IgD-negative memory B cell (primary cell): ENCODE data around the gene MARK3. TPM values are rescaled to one million over a fixed set of nuclear protein-coding genes. Genes with fewer than 3 reads are reported as not detected.
"Not testable (repeated sequence)": the region's sequence is repeated elsewhere in the genome, so short reads cannot be mapped to it uniquely, and the experiment has no call there.

Experiments used
- H3K27ac Mint-ChIP-seq, 3 donors: one replicate each; pipeline ENCODE4 v1.8.0; 2020 to 2022; ENCODE audit warnings: mild to moderate bottlenecking in 3 of 3, mixed read lengths in 3 of 3, moderate library complexity in 1 of 3
- H3K27me3 Mint-ChIP-seq: one replicate; pipeline ENCODE4 v1.8.0; 2021; ENCODE audit warnings: mixed read lengths
- H3K36me3 Mint-ChIP-seq: one replicate; pipeline ENCODE4 v1.8.0; 2020; ENCODE audit warnings: mild to moderate bottlenecking, mixed read lengths
- H3K4me1 Mint-ChIP-seq, 3 donors: one replicate each; pipeline ENCODE4 v1.8.0; 2020 to 2022; ENCODE audit warnings: mixed read lengths in 3 of 3, mild to moderate bottlenecking in 1 of 3
- H3K4me3 Mint-ChIP-seq, 4 donors: one replicate each; pipeline ENCODE4 v1.8.0; 2020 to 2022; ENCODE audit warnings: mild to moderate bottlenecking in 4 of 4, mixed read lengths in 4 of 4, moderate library complexity in 3 of 4
- H3K9me3 Mint-ChIP-seq, 3 donors: one replicate each; pipeline ENCODE4 v1.8.0; 2020 to 2021; ENCODE audit warnings: mixed read lengths in 3 of 3, mild to moderate bottlenecking in 1 of 3
- polyA plus RNA-seq: library from polyadenylated mRNA; unstranded; fragments of 300-500 nt; fragmentation: Illumina TruSeq; gene quantifications from one replicate; pipeline ENCODE4 v1.2.3, GENCODE V29; 2021

Gene MARK3
- polyA plus RNA-seq, 1 donor from 2014 or later = 40.3 TPM

GRCh38 chr14:103520269-103520656 is 135.0 kb downstream of the MARK3 start:
- Mint-ChIP-seq H3K36me3 (no peaks in the 10 kb centered on the region), H3K27me3 (peaks cover 13% of the 10 kb centered on the region), H3K4me1 (peaks cover 1 to 9% (median 1%) of the 10 kb centered on the region in 3 donors), H3K27ac (peak overlapping the region in 1 of 3 donors; percentile 39), H3K4me3 (peak overlapping the region; percentile 62 to 85 (median 80)), H3K9me3 (no peaks in the 10 kb centered on the region)

- Mint-ChIP-seq H3K4me1 (peaks cover 1 to 9% (median 1%) of the 10 kb centered on the region in 3 donors), H3K27me3 (peaks cover 13% of the 10 kb centered on the region), H3K36me3 (no peaks in the 10 kb centered on the region), H3K27ac (peak overlapping the region in 1 of 3 donors; percentile 39), H3K4me3 (peak overlapping the region in 3 of 4 donors; percentile 62 to 85 (median 81)), H3K9me3 (no peaks in the 10 kb centered on the region)
Measured at GRCh38 chr14:103520657-103521437, 135.6 kb downstream of the MARK3 start.

GRCh38 chr14:103521438-103521950 is 136.3 kb downstream of the MARK3 start:
- no peaks in the 10 kb centered on the region for H3K9me3 Mint-ChIP-seq
- no peaks in the 10 kb centered on the region for H3K36me3 Mint-ChIP-seq
- H3K27me3 Mint-ChIP-seq = peaks cover 13% of the 10 kb centered on the region
- peak overlapping the region in 3 of 4 donors; percentile 41 to 77 (median 70) for H3K4me3 Mint-ChIP-seq
- H3K27ac Mint-ChIP-seq = no peak overlapping the region
- H3K4me1 Mint-ChIP-seq = peaks cover 1 to 9% (median 1%) of the 10 kb centered on the region in 3 donors

- no peak overlapping the region for H3K27ac Mint-ChIP-seq
- H3K4me3 Mint-ChIP-seq = peak overlapping the region in 3 of 4 donors; percentile 65 to 73 (median 70)
- H3K27me3 Mint-ChIP-seq = peaks cover 13% of the 10 kb centered on the region
- no peaks in the 10 kb centered on the region for H3K36me3 Mint-ChIP-seq
- H3K9me3 Mint-ChIP-seq = no peaks in the 10 kb centered on the region
- H3K4me1 Mint-ChIP-seq = peaks cover 3 to 11% (median 3%) of the 10 kb centered on the region in 3 donors
Measured at GRCh38 chr14:103521951-103522563, 136.8 kb downstream of the MARK3 start.

GRCh38 chr14:103522649-103523574 is 137.7 kb downstream of the MARK3 start, which contains the start of gene CKB:
Gene CKB (minus strand): TSS chr14:103522830. CDS start chr14:103522493, 337 bp downstream.
- Mint-ChIP-seq H3K9me3 (no peaks in the 10 kb centered on the region), H3K4me3 (peak within 1 kb of the TSS; percentile 64 to 73 (median 68)), H3K4me1 (peaks cover 10 to 17% (median 11%) of the 10 kb centered on the region in 3 donors), H3K27ac (peak within 1 kb of the TSS in 1 of 3 donors; percentile 90), H3K36me3 (no peaks in the 10 kb centered on the region), H3K27me3 (peaks cover 13% of the 10 kb centered on the region)

- H3K36me3 Mint-ChIP-seq = no peaks in the 10 kb centered on the region
- no peaks in the 10 kb centered on the region for H3K9me3 Mint-ChIP-seq
- peak overlapping the region in 1 of 3 donors; percentile 90 for H3K27ac Mint-ChIP-seq
- peaks cover 13% of the 10 kb centered on the region for H3K27me3 Mint-ChIP-seq
- H3K4me1 Mint-ChIP-seq = peaks cover 10 to 17% (median 16%) of the 10 kb centered on the region in 3 donors
- peak overlapping the region; percentile 7 to 64 (median 24) for H3K4me3 Mint-ChIP-seq
Measured at GRCh38 chr14:103523575-103523954, 138.3 kb downstream of the MARK3 start.

- no peaks in the 10 kb centered on the region for H3K36me3 Mint-ChIP-seq
- H3K27me3 Mint-ChIP-seq = peaks cover 13% of the 10 kb centered on the region
- peaks cover 12 to 17% (median 16%) of the 10 kb centered on the region in 3 donors for H3K4me1 Mint-ChIP-seq
- H3K9me3 Mint-ChIP-seq = no peaks in the 10 kb centered on the region
- peak overlapping the region in 3 of 4 donors; percentile 16 to 64 (median 52) for H3K4me3 Mint-ChIP-seq
- H3K27ac Mint-ChIP-seq = peak overlapping the region in 2 of 3 donors; percentile 28 to 90
Measured at GRCh38 chr14:103524002-103524935, 139.1 kb downstream of the MARK3 start.

GRCh38 chr14:103525430-103526246 is 140.4 kb downstream of the MARK3 start:
- H3K36me3 Mint-ChIP-seq, H3K9me3 Mint-ChIP-seq, H3K27me3 Mint-ChIP-seq: not testable (repeated sequence)
- peaks cover 19 to 29% (median 25%) of the 10 kb centered on the region in 3 donors for H3K4me1 Mint-ChIP-seq
- peak overlapping the region in 1 of 4 donors; percentile 13 for H3K4me3 Mint-ChIP-seq
- H3K27ac Mint-ChIP-seq = peak overlapping the region in 1 of 3 donors; percentile 71

GRCh38 chr14:103526247-103526913 is 141.2 kb downstream of the MARK3 start:
- Mint-ChIP-seq H3K4me3 (peak overlapping the region in 1 of 4 donors; percentile 13), H3K9me3 (no peaks in the 10 kb centered on the region), H3K27ac (peak overlapping the region in 1 of 3 donors; percentile 71), H3K4me1 (peaks cover 19 to 29% (median 26%) of the 10 kb centered on the region in 3 donors), H3K27me3 (peaks cover 4% of the 10 kb centered on the region), H3K36me3 (no peaks in the 10 kb centered on the region)

GRCh38 chr14:103526914-103527248 is 141.7 kb downstream of the MARK3 start:
- Mint-ChIP-seq H3K27me3 (peaks cover 4% of the 10 kb centered on the region), H3K36me3 (no peaks in the 10 kb centered on the region), H3K27ac (peak overlapping the region in 2 of 3 donors; percentile 85 to 94), H3K4me3 (peak overlapping the region in 2 of 4 donors; percentile 72 to 86), H3K9me3 (no peaks in the 10 kb centered on the region), H3K4me1 (peaks cover 20 to 29% (median 26%) of the 10 kb centered on the region in 3 donors)

GRCh38 chr14:103527408-103528145 is 142.4 kb downstream of the MARK3 start:
- peaks cover 20 to 29% (median 26%) of the 10 kb centered on the region in 3 donors for H3K4me1 Mint-ChIP-seq
- peak overlapping the region; percentile 35 to 86 (median 75) for H3K4me3 Mint-ChIP-seq
- no peaks in the 10 kb centered on the region for H3K36me3 Mint-ChIP-seq
- peak overlapping the region; percentile 85 to 96 (median 94) for H3K27ac Mint-ChIP-seq
- H3K9me3 Mint-ChIP-seq = no peaks in the 10 kb centered on the region
- peaks cover 3% of the 10 kb centered on the region for H3K27me3 Mint-ChIP-seq

- Mint-ChIP-seq H3K4me1 (peaks cover 20 to 29% (median 26%) of the 10 kb centered on the region in 3 donors), H3K36me3 (no peaks in the 10 kb centered on the region), H3K4me3 (peak overlapping the region; percentile 86 to 96 (median 92)), H3K9me3 (no peaks in the 10 kb centered on the region), H3K27ac (peak overlapping the region; percentile 85 to 94 (median 94)), H3K27me3 (peaks cover 3% of the 10 kb centered on the region)
Measured at GRCh38 chr14:103528146-103528586, 143.0 kb downstream of the MARK3 start.
